D721Med (cell line): ENCODE results near the gene MMD2.

Experiments used
- DNase-seq: peaks from one replicate; pipeline ENCODE4 v3.0.0; 2011; ENCODE audit warnings: low spot score; ENCODE audit not compliant: insufficient read length
- FAIRE-seq: peaks from 2 replicates; lab custom pipeline; 2011; peaks lifted over from hg19 to GRCh38; lab: Jason Lieb, UNC
- CTCF ChIP-seq: IDR thresholded peaks from 2 replicates; pipeline ENCODE4 v1.5.1; 2012; ENCODE audit warnings: mild to moderate bottlenecking, control low read depth; ENCODE audit not compliant: insufficient read depth; ENCODE audit errors: missing control alignments

The MMD2 gene

DNA sequence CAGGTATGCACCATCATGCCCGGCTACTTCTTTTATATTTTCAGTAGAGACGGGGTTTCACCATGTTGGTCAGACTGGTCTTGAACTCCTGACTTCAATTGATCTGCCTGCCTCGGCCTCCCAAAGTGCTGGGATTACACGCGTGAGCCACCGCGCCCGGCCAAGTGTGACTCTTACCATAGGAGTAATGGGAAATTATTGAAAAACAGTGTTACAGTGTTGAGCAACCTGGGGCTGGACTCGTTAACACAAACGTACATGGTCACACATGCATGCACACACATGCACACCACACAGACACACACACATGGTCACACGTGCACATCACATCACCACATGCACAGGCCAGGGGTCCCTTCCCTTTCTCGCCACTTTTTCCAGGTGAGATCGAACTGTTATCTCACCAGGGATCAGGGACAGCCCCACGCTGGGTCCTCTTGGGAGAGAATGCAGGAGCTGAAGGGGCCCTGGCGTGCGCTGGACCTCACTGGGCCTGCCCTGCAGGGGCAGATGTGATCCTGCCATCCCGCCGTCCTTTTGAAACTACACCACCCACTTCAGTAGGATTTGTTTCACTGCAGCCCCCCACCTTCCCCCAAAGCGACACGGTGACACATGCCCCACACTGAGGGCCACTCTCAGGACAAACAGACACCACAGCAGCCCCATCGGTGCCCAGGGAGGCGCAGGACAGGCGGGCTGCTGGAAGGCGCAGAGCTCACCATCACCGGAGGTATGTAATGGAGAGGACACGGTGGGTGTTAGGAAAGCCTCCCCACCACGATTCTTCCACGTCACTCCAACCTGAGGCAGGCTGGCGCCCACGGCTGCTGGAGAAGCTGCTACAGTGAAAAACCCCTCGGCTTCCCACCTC is 85.7 kb downstream of the MMD2 start:
- FAIRE-seq (no peak), DNase-seq (no peak)
- TF ChIP-seq CTCF, result no peak

- no peak for TF ChIP-seq CTCF
- FAIRE-seq, result no peak
- no peak for DNase-seq
Measured at GRCh38 chr7:4871930-4872675, 86.9 kb downstream of the MMD2 start.

DNA sequence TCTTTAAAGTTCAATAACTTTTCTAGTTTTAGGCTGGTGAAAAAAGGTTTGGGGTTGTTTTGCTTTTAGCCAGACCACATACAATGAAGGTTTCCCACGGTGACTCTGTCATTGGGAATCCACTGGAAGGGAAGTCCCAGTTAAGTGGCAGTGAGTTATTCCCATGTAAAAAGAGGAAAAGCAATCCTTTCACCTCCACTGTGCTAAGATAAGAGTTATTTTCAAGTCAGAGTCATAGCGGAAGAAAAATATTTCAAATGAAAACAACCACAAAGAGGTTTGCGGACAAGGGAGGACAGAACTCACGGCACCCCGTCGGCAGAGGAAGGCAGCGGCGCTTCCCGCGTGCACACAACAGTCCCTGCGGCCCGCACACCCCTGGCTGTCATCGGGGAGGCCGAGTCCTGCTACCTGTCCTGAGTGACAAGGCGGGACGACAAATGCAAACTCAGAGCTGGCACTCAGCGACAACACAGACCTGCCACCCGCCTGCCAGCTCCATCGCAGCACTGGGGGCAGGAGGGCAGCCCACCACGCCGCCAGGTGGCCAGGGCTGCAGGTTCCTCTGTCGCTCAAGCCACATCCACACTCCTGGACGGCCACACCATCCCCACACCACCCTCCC is 87.8 kb downstream of the MMD2 start:
- DNase-seq (no peak), FAIRE-seq (no peak)
- no peak for TF ChIP-seq CTCF

GRCh38 chr7:4868493-4868892 is 90.5 kb downstream of the MMD2 start:
- TF ChIP-seq CTCF, result no peak
- DNase-seq (no peak), FAIRE-seq (no peak)

DNA sequence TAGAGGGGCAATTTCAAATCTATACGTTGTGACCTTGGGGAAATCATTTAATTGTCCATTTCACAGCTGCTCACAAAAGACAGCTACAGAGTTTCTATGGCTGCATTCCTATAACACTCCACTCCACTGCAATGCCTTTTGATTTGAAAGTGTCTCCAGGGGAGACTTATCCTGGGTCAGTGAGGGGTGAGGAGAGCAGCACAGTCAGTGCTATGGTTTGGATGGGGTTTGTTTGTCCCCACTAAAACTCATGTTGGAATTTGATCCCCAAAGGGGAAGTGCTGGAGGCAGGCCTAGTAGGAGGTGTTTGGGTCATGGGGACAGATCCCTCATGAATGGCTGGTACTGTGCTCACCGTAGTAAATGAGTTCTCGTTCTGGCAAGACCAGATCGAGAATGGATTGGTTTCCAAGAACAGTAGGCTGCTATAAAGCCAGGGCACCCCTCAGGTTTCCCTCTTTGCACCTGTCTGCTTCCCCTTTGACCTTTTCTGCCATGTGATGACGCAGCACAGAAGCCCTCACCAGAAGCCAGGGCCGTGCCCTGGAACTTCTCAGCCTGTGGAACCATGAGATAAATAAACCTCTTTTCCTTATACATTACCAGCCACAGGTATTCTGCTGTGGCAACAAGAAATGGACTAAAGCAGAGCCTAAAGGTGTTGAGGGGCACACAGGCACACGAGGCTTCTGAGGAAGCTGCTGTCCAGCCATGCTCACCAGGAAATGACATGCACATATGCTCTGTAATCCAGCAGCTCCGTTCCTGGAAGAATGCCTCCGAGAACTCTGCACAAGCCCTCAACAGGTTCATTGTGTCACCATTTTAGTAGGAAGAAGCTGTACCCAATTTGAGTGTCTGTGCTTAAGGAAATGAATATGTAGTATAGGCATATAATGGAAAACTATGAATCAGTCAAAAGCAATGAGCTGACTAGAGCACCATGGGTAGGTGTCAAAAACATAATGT is 92.2 kb downstream of the MMD2 start:
- DNase-seq (no peak), FAIRE-seq (no peak)
- TF ChIP-seq CTCF, result no peak

DNA sequence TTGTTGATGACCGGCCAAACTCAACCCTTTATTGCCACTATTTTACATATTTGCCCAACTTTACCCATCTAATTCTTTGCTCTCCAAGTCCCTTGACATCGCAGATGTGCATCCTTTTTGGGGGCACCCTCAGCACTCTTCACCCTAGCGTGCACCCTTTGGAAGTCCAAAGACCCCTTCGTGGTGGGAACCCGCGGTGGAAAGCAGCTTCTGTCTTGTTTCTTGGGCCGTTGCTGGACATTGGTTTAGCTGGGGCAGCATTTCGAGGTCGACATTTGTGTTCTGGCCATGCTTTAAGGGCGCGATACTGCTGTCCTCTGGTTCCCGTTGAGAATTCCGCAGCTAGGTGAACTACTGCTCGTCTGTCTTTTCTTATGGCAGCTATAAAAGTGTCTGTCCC is 96.8 kb downstream of the MMD2 start:
- no peak for TF ChIP-seq CTCF
- FAIRE-seq (no peak), DNase-seq (no peak)
